HPDE6-E6E7 (cell line): ENCODE data around the gene TLX1.

Experiments used
- DNase-seq: peaks from one replicate; pipeline ENCODE4 v3.0.0; 2011; ENCODE audit warnings: missing footprints; ENCODE audit errors: extremely low spot score

Gene TLX1

GRCh38 chr10:101134299-101135127, 3.4 kb downstream of the TLX1 start:
- DNase-seq = no peak

GRCh38 chr10:101135141-101136006, 4.3 kb downstream of the TLX1 start:
- no peak for DNase-seq

- DNase-seq = no peak
These were observed 5.1 kb downstream of the TLX1 start for GRCh38 chr10:101136007-101136707.

- DNase-seq = no peak
These were observed 5.6 kb downstream of the TLX1 start for GRCh38 chr10:101136708-101137121.

GRCh38 chr10:101137271-101137670, 6.2 kb downstream of the TLX1 start:
- DNase-seq = no peak

GRCh38 chr10:101138788-101139420, 7.8 kb downstream of the TLX1 start:
- no peak for DNase-seq

DNA sequence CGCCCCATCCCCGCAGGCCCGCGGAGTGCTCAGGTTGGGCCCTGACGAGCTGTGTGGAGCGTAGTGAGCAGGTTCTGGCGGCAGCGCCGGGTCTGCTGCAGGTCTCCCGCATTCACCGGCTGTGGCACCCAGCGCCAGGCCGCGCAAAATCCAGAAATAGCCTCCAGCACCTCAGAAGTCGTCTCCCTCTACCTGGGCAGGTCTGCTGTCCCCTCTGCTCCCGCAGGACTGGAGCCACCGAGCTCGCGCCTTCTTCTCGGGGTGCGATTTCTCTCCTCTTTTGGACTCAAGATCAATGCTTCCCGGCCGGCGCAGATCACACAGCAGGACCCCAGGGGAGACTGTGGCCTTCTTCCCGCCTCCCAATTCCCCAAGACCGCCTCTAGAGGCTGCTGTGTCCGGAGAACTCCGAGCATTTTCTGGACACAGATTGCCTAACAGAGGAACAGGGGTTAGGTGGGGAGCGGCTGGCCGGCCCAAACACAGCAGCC, 8.4 kb downstream of the TLX1 start:
- DNase-seq = no peak

DNA sequence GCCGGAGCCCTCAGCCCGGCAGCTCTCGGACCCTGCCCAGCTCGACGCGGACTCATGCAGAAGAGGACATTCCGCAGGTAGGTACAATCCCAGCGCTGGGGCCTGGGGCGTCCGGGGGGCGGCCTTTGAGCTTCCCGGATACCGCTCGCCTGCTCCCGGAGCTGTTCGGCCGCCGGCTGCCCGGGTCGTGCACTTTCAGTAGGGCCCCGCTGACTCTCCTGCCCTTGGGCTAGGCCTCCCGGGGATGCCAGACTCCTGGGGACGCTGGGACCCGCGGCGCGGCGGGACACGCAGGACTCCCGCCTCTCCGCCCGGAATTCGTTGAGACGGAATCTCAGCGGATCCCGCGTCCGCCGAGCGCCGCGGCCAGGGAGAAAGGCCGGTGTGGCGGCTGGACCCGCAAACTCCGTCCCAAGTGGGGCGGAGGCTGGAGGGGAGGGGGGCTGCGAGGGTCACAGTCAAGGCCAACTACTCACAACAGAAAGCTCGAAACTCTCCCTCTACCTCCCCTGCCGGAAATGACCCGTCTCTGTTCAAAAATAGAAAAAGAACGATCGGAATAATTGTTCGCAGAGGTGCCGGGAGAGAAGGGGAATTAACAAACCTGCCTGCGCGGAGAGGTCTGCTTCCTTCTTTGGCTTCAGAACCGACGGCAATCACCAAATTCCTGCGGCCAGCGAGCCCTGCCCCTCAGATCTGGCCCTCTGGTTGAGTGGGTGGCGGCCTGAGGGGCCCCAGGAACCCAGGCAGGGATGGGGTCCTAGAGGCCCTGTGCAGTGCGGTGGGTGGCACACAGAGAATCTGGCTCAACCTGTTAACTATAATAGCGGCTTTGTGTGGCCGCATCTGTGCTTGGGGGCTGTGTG, 9.2 kb downstream of the TLX1 start:
- no peak for DNase-seq

- no peak for DNase-seq
These were observed 10.0 kb downstream of the TLX1 start for GRCh38 chr10:101140950-101141615.

DNA sequence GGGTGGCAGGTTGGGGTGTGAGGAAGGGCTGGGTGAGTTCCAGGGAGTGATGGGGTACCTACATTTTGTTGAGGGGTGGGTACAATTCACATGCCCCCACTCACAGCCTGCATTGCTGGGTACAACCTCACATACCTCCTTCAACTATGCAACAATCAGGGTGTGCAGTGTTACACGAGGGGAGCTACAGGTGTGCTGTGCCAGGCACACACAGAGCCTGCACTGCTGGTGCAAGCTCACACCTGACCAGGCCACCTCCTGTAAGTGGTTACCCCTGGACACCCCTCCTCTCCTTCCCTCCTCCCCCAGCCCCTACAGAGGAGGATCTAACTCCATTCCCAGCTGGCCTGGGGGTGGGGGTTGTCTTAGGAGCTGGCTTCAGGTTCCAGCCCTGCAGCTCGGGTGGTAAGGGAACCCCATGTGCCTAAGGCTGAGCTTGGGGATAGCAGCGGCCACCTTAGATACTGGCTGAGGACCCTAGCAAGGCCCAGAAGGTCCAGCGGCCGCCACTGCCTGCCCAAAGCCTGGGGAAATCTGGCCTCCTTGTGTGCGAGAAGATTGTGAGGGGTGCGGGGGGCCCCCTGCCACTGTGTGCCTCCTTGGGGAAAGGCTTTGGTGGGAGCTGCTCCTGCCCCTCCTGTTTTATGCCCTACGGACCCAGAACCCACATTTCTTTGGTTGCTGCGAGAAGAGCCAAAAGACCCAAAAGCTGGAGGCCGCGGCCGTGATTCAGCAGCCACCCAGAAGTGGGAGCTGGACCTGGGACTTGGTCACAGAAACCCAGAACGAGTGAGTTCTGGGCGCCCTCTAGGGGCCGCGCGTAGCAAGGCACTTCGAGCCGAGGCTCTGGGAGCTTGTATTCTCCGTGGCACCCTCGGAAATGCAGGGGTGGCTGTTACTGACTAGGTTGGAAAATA, 10.8 kb downstream of the TLX1 start:
- DNase-seq = peak; percentile 72

DNA sequence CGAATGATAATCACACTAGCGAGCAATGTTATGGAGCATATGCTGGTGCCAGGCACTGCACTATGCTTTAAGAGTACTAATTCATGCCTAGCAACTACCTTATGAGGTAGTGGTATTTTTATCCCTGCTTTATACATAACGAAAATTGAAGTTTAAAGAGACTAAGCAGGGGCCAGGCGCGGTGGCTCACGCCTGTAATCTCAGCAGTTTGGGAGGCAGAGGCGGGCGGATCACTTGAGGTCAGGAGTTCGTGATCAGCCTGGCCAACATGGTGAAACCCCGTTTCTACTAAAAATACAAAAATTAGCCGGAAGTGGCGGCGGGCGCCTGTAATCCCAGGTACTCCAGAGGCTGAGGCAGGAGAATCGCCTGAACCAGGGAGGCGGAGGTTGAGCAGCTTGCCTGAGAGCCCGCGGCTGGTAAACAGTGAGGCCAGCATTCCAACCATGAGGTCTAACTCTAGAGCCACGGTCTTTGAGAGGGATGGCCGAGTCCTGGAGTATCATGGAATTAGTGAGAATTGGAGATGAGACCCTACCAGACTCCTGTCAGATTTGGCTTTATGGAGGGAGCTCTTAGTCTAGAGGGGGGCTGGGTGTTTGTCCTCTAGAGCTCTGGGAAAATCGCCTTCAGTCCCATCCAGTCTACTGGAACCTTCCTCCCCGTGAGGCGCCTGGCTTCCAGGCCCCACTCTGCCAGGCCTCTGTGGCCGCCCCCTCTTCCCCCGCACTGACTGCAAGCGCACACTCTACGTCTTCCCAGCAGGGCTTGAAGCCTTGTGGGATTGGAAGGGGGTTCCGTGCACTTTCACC, 11.6 kb downstream of the TLX1 start:
- no peak for DNase-seq

- DNase-seq = no peak
These were observed 12.2 kb downstream of the TLX1 start for GRCh38 chr10:101143345-101143630.

GRCh38 chr10:101144053-101144452, 13.0 kb downstream of the TLX1 start:
- no peak for DNase-seq

- DNase-seq = no peak
These were observed 14.0 kb downstream of the TLX1 start for GRCh38 chr10:101145145-101145544.

DNA sequence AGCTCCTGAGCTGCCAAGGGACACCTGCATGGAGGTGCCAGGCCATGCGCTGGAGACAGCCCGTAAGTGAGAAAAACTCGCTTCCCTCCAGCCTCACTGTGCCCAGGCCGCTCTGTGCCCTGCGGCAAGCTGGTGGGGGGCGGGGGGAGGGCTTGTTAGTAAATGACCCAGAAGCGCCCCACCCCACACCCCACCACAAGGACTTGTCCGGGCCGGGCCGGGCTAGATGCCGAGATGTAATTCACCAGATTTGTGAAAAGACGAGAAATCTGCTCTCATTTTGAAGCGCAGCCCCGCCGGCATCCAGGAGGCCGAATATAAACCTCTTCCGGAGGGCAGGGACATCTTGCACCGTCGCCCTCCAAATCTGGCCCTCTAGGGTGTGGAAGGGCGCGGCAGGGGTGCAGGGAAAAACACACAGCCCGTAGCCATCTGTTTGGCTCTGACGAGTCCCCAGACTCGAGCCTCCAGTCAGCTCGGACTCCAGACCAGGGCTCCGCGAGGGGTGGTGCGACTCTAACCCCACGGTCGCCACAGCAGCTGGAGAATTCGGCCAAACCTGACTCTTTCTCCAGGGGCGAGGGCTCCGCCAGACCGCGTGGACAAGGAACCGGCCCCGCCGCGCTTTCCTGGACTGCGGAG, 14.8 kb downstream of the TLX1 start:
- no peak for DNase-seq

DNA sequence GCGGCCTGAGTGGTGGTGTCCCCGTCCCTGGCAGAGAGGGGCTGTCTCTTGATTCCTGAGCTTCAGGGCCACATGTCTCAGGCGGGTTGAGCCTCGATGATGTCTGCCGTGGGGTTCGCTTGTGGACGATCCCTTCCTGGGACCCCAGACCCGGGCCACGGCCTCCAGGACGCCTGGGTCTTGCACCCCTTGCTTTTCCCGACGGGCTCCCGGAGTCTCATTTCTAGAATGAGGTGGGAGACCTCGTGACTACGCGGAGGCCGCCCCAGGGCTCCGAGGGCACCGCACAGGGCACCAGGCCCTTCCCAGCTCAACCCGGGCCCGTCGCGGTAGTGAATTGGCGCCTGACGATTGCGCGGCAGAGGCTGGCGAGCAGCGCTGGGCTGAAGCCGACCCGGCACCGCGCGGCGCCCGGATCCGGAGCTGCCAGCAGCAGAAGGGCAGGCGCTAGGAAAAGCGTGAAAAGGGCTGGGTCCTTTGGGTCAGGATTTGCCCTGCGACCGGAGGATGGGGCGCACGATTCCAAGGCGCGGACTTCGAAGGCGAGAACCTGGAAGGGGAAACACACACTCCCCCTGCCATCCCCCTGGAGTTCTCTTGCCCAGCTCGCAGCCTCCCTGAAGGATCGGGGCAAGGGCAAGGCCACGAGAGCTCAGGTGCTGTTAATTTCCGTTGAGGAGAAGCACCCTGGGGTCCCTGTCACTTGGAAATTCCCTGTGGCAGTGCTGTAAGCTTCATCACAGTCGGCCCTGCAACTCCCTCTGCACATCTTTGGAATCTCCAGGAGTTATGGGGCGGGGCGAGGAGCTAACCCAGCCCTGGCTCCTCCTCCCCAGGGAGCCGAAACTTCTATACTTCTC, 15.5 kb downstream of the TLX1 start:
- DNase-seq = no peak

DNA sequence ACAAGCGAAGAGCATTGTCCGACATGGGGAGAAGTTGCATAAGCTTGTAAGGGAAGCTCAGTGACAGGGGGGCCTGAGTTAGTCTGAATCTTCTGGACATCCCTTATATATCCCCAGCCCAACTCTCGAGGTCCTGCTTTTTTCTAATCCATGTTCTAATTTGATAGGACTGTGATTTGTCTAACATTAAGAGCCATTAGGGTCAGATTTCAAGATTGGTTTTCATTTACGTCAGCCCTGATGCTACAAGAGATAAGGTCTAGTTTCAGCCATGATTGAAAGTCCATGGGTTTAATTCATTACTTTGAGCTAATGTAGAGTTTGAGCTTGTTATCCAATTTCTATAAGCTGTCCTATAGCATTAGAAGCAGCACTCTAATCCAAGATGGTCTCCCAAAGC, 20.3 kb downstream of the TLX1 start:
- DNase-seq = no peak
